Smooth muscle cell (in vitro differentiated cells): ENCODE results near the gene MANEAL. TPM values are rescaled to one million over a fixed set of nuclear protein-coding genes. Genes with fewer than 3 reads are reported as not detected.

ENCODE experiments used
- DNase-seq: peaks from one replicate; lab custom pipeline; 2025; ENCODE audit not compliant: unreplicated experiment; lab: John Stamatoyannopoulos, UW
- H2AFZ ChIP-seq: fragments of 200-600 bp; sonication (generic); 2 replicates; pipeline ENCODE4 v1.6.0; 2016; ENCODE audit warnings: antibody characterized with exemption, low read depth, mild to moderate bottlenecking
- H3F3A ChIP-seq: fragments of 200-600 bp; sonication (generic); 2 replicates; pipeline ENCODE4 v1.6.0; 2017; ENCODE audit warnings: antibody characterized with exemption, low read depth
- H3K27ac ChIP-seq: fragments of 200-600 bp; sonication (generic); 2 replicates; pipeline ENCODE4 v1.5.1; 2016; ENCODE audit warnings: low read depth, mild to moderate bottlenecking
- H3K27me3 ChIP-seq: fragments of 200-600 bp; sonication (generic); 2 replicates; pipeline ENCODE4 v1.6.1; 2016; ENCODE audit warnings: low read depth, mild to moderate bottlenecking
- H3K36me3 ChIP-seq: fragments of 200-600 bp; sonication (generic); 2 replicates; pipeline ENCODE4 v1.5.1; 2016; ENCODE audit warnings: low read depth
- H3K4me1 ChIP-seq: fragments of 200-600 bp; sonication (generic); 2 replicates; pipeline ENCODE4 v1.5.1; 2016; ENCODE audit warnings: low read depth
- H3K4me2 ChIP-seq: fragments of 200-600 bp; sonication (generic); 2 replicates; pipeline ENCODE4 v1.6.0; 2016; ENCODE audit warnings: mild to moderate bottlenecking
- H3K4me3 ChIP-seq: fragments of 200-600 bp; sonication (generic); 2 replicates; pipeline ENCODE4 v1.5.1; 2016; ENCODE audit warnings: mild to moderate bottlenecking
- H3K79me2 ChIP-seq: fragments of 200-600 bp; sonication (generic); 2 replicates; pipeline ENCODE4 v1.6.0; 2016; ENCODE audit warnings: low read depth, mild to moderate bottlenecking
- H3K9ac ChIP-seq: fragments of 200-600 bp; sonication (generic); 2 replicates; pipeline ENCODE4 v1.6.0; 2016; ENCODE audit warnings: low read depth
- H3K9me3 ChIP-seq: fragments of 200-600 bp; sonication (generic); replicated peaks from 2 replicates; pipeline ENCODE4 v1.5.1; 2016; ENCODE audit warnings: low read depth
- H4K20me1 ChIP-seq: fragments of 200-600 bp; sonication (generic); 2 replicates; pipeline ENCODE4 v1.6.0; 2016; ENCODE audit warnings: low read depth
- WGBS: methylation state at CpG from one replicate; pipeline ENCODE4 v1.1.7; 2016; ENCODE audit warnings: low lambda C conversion rate; 5-methylcytosine and 5-hydroxymethylcytosine counted together
- polyA plus RNA-seq: library from polyadenylated mRNA; unstranded; fragments of >200 nt; fragmentation: Nextera tagmentation; extraction: Ambion mirVana; gene quantifications from 2 replicates; pipeline ENCODE4 v1.2.1, GENCODE V29; 2016
- total RNA-seq: library from RNA; depleted of rRNA; stranded (reverse); fragments of >200 nt; gene quantifications from 2 replicates; pipeline ENCODE4 v1.2.3, GENCODE V29; 2014
- TF ChIP-seq, protein P1 (sequence below): fragments of 200-600 bp; sonication (generic); IDR thresholded peaks from 2 replicates; pipeline ENCODE4 v1.5.1; 2017; ENCODE audit warnings: borderline replicate concordance, mild to moderate bottlenecking, antibody characterized with exemption; ENCODE audit not compliant: insufficient read depth, poor library complexity, severe bottlenecking

The MANEAL gene
- total and polyA plus RNA-seq, 2 experiments from 2014 or later, result 0.61 TPM; not detected in 1

- H4K20me1 ChIP-seq, result no peaks in the 10 kb centered on the region
- H3K4me1 ChIP-seq, result no peaks in the 10 kb centered on the region
- no peak overlapping the region for H3K27ac ChIP-seq
- H3K36me3 ChIP-seq, result no peaks in the 10 kb centered on the region
- no peak for DNase-seq
- peaks cover 91% of the 10 kb centered on the region for H3K27me3 ChIP-seq
- TF ChIP-seq, protein P1, sequence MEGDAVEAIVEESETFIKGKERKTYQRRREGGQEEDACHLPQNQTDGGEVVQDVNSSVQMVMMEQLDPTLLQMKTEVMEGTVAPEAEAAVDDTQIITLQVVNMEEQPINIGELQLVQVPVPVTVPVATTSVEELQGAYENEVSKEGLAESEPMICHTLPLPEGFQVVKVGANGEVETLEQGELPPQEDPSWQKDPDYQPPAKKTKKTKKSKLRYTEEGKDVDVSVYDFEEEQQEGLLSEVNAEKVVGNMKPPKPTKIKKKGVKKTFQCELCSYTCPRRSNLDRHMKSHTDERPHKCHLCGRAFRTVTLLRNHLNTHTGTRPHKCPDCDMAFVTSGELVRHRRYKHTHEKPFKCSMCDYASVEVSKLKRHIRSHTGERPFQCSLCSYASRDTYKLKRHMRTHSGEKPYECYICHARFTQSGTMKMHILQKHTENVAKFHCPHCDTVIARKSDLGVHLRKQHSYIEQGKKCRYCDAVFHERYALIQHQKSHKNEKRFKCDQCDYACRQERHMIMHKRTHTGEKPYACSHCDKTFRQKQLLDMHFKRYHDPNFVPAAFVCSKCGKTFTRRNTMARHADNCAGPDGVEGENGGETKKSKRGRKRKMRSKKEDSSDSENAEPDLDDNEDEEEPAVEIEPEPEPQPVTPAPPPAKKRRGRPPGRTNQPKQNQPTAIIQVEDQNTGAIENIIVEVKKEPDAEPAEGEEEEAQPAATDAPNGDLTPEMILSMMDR, result no peak
- no peak overlapping the region for H3K9ac ChIP-seq
- 38% methylated on average over 25 of the region's 25 CpGs for WGBS
- H2AFZ ChIP-seq, result no peak overlapping the region
- H3K9me3 ChIP-seq, result no peaks in the 10 kb centered on the region
- H3K79me2 ChIP-seq, result no peaks in the 10 kb centered on the region
- no peak overlapping the region for H3K4me2 ChIP-seq
- no peaks in the 10 kb centered on the region for H3F3A ChIP-seq
- no peak overlapping the region for H3K4me3 ChIP-seq
These were observed 29.7 kb upstream of the MANEAL start for GRCh38 chr1:37763791-37764413.

DNA sequence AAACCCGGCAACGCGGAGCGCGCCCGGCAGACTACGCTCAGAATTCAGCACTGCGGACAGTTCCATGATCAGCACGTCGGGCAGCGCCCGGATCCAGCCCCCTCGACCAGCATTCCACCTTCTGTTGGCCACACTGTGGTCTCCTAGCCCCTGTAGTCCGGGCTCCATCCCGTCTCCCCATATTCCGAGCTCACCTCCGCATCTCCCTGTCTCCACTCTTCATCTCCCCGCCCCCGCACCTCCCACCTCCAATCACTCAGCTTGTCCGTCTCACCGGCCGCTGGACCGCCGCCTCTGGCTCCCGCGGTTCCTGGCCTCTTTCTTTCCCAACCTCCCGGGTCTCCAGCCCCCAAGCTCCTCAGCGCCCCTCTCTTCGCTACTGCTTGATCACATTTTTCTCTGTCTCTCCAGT lies 29.2 kb upstream of the MANEAL start:
- no peaks in the 10 kb centered on the region for H3K36me3 ChIP-seq
- H4K20me1 ChIP-seq, result no peaks in the 10 kb centered on the region
- H3K79me2 ChIP-seq, result no peaks in the 10 kb centered on the region
- no peaks in the 10 kb centered on the region for H3K4me1 ChIP-seq
- no peak overlapping the region for H3K27ac ChIP-seq
- no peaks in the 10 kb centered on the region for H3F3A ChIP-seq
- H2AFZ ChIP-seq, result no peak overlapping the region
- H3K9me3 ChIP-seq, result no peaks in the 10 kb centered on the region
- no peak overlapping the region for H3K4me3 ChIP-seq
- peaks cover 91% of the 10 kb centered on the region for H3K27me3 ChIP-seq
- WGBS, result 16% methylated on average over 29 of the region's 29 CpGs
- H3K9ac ChIP-seq, result no peak overlapping the region
- TF ChIP-seq, protein P1, result no peak
- DNase-seq, result no peak
- no peak overlapping the region for H3K4me2 ChIP-seq

DNA sequence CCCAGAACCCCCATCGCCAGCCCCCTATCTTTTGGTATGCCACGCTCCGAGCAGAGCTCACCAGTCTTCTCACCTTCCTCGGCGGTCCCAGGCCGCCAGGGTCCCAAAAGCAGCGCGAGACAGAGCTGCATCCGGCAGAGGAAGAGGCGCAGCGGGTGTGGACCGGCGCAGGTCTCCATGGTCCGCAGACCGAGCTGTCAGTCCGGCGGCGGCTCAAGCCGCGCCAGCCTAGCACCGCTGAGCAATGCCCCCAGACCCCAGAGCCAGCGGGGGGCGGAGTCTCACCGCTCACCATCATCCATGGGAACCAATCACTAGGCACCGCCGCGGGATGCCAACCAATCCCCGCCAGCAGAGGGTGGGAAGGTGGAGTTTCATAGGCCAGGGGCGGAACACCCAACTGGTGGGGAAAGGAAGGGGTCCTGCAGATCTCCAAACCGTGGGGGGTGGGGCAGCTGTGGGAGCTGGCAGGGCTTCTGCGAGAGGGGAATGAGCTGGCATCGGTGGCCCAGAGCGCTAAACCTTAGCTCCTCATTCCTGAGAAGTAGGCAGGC lies 28.7 kb upstream of the MANEAL start, which contains the start of gene EPHA10:
TSS of gene EPHA10 (minus strand) at position 233 of the 554 bp plus-strand sequence. CDS start at position 179, 54 bp downstream.
- Histone ChIP-seq H4K20me1 (no peaks in the 10 kb centered on the region), H3F3A (no peaks in the 10 kb centered on the region), H3K9ac (no peak within 1 kb of the TSS), H2AFZ (no peak within 1 kb of the TSS), H3K4me3 (no peak within 1 kb of the TSS), H3K27me3 (peaks cover 90% of the 10 kb centered on the region), H3K79me2 (no peaks in the 10 kb centered on the region), H3K4me2 (no peak within 1 kb of the TSS), H3K27ac (no peak within 1 kb of the TSS), H3K9me3 (no peaks in the 10 kb centered on the region), H3K4me1 (no peaks in the 10 kb centered on the region), H3K36me3 (no peaks in the 10 kb centered on the region)
- DNase-seq, result no peak
- TF ChIP-seq, protein P1, result no peak
- 16% methylated on average over 33 of the region's 33 CpGs for WGBS
